Activated T-cell treated with anti-CD3 and anti-CD28 coated beads, Interleukin-2, amount 50 U/mL, for 72 hours (primary cell): ENCODE measurements around the gene NUP214. TPM values are rescaled to one million over a fixed set of nuclear protein-coding genes. Genes with fewer than 3 reads are reported as not detected.
"Not testable (repeated sequence)": the region's sequence is repeated elsewhere in the genome, so short reads cannot be mapped to it uniquely, and the experiment has no call there.

ENCODE experiments used
- ATAC-seq, 2 donors: fragments of 150-1000 bp; cut with Tn5 transposase; replicated peaks in 1 of 2; 2 replicates each; pipeline ENCODE4 v1.10.0; 2021; ENCODE audit warnings: moderate library complexity in 2 of 2, mild to moderate bottlenecking in 1 of 2
- DNase-seq, 2 donors: peaks; one replicate each; pipeline ENCODE4 v3.0.0; 2021 to 2022; ENCODE audit warnings: mixed read lengths in 1 of 2
- H3K27ac Mint-ChIP-seq: one replicate; pipeline ENCODE4 v1.8.0; 2022; ENCODE audit warnings: mild to moderate bottlenecking, moderate library complexity, mixed read lengths
- H3K27me3 Mint-ChIP-seq: one replicate; pipeline ENCODE4 v1.8.0; 2022; ENCODE audit warnings: low read depth, mixed read lengths
- H3K36me3 Mint-ChIP-seq, 2 donors: one replicate each; pipeline ENCODE4 v1.8.0; 2022; ENCODE audit warnings: mixed read lengths in 2 of 2, mild to moderate bottlenecking in 1 of 2; ENCODE audit not compliant: insufficient read depth in 2 of 2
- H3K4me1 Mint-ChIP-seq: one replicate; pipeline ENCODE4 v1.8.0; 2022; ENCODE audit warnings: low read depth, mixed read lengths
- H3K4me3 Mint-ChIP-seq, 2 donors: one replicate each; pipeline ENCODE4 v1.8.0; 2022; ENCODE audit warnings: mild to moderate bottlenecking in 2 of 2, mixed read lengths in 2 of 2, moderate library complexity in 2 of 2
- H3K9me3 Mint-ChIP-seq, 2 donors: one replicate each; pipeline ENCODE4 v1.8.0; 2022; ENCODE audit warnings: mixed read lengths in 2 of 2
- total RNA-seq, 2 donors: library from RNA; stranded (reverse); gene quantifications; one replicate each; pipeline ENCODE4 v1.2.3, GENCODE V29; 2022

The NUP214 gene
- total RNA-seq, 2 donors from 2014 or later: 67.6 to 78.5 TPM

- DNase-seq: no peak
- no peaks in the 10 kb centered on the region for H3K9me3 Mint-ChIP-seq
- H3K4me3 Mint-ChIP-seq: no peak overlapping the region
- peak in 1 of 2 donors; percentile 30 for ATAC-seq
- peaks cover 0 to 18% of the 10 kb centered on the region in 2 donors for H3K36me3 Mint-ChIP-seq
- no peaks in the 10 kb centered on the region for H3K4me1 Mint-ChIP-seq
- no peak overlapping the region for H3K27ac Mint-ChIP-seq
- H3K27me3 Mint-ChIP-seq: no peaks in the 10 kb centered on the region
Observed at GRCh38 chr9:131187957-131188356, 62.6 kb downstream of the NUP214 start.

- Mint-ChIP-seq H3K4me3 (no peak overlapping the region), H3K27me3 (no peaks in the 10 kb centered on the region), H3K27ac (no peak overlapping the region), H3K4me1 (no peaks in the 10 kb centered on the region), H3K9me3 (no peaks in the 10 kb centered on the region), H3K36me3 (peaks cover 0 to 18% of the 10 kb centered on the region in 2 donors)
- ATAC-seq (no peak), DNase-seq (no peak)
Observed at GRCh38 chr9:131188976-131189375, 63.6 kb downstream of the NUP214 start.

GRCh38 chr9:131190191-131190590, 64.8 kb downstream of the NUP214 start:
- no peaks in the 10 kb centered on the region for H3K4me1 Mint-ChIP-seq
- no peaks in the 10 kb centered on the region for H3K9me3 Mint-ChIP-seq
- no peaks in the 10 kb centered on the region for H3K27me3 Mint-ChIP-seq
- H3K36me3 Mint-ChIP-seq: peaks cover 1 to 18% of the 10 kb centered on the region in 2 donors
- ATAC-seq (no peak), DNase-seq (no peak)
- H3K27ac Mint-ChIP-seq: no peak overlapping the region
- no peak overlapping the region for H3K4me3 Mint-ChIP-seq

GRCh38 chr9:131191032-131191431, 65.6 kb downstream of the NUP214 start:
- not testable (repeated sequence) for H3K27me3 Mint-ChIP-seq, H3K27ac Mint-ChIP-seq, H3K4me3 Mint-ChIP-seq, ATAC-seq, DNase-seq, H3K9me3 Mint-ChIP-seq, H3K4me1 Mint-ChIP-seq
- H3K36me3 Mint-ChIP-seq: peaks cover 1 to 18% of the 10 kb centered on the region in 2 donors

- H3K4me3 Mint-ChIP-seq: no peak overlapping the region
- H3K9me3 Mint-ChIP-seq: no peaks in the 10 kb centered on the region
- no peak overlapping the region for H3K27ac Mint-ChIP-seq
- DNase-seq: no peak
- H3K27me3 Mint-ChIP-seq: no peaks in the 10 kb centered on the region
- no peaks in the 10 kb centered on the region for H3K4me1 Mint-ChIP-seq
- ATAC-seq: no peak
- H3K36me3 Mint-ChIP-seq: peaks cover 1 to 19% of the 10 kb centered on the region in 2 donors
Observed at GRCh38 chr9:131191857-131192256, 66.5 kb downstream of the NUP214 start.

- H3K4me1 Mint-ChIP-seq: no peaks in the 10 kb centered on the region
- H3K27me3 Mint-ChIP-seq: no peaks in the 10 kb centered on the region
- H3K4me3 Mint-ChIP-seq: no peak overlapping the region
- H3K36me3 Mint-ChIP-seq: peaks cover 3 to 28% of the 10 kb centered on the region in 2 donors
- no peaks in the 10 kb centered on the region for H3K9me3 Mint-ChIP-seq
- no peak for DNase-seq
- ATAC-seq: no peak
- H3K27ac Mint-ChIP-seq: no peak overlapping the region
Observed at GRCh38 chr9:131193051-131193450, 67.7 kb downstream of the NUP214 start.

- no peak for DNase-seq
- Mint-ChIP-seq H3K4me1 (no peaks in the 10 kb centered on the region), H3K27me3 (no peaks in the 10 kb centered on the region), H3K9me3 (no peaks in the 10 kb centered on the region), H3K36me3 (peaks cover 3 to 30% of the 10 kb centered on the region in 2 donors), H3K4me3 (no peak overlapping the region), H3K27ac (no peak overlapping the region)
- ATAC-seq: no peak
Observed at GRCh38 chr9:131194762-131195161, 69.4 kb downstream of the NUP214 start.

GRCh38 chr9:131197160-131197911, 72.0 kb downstream of the NUP214 start:
- no peak overlapping the region for H3K27ac Mint-ChIP-seq
- H3K27me3 Mint-ChIP-seq: no peaks in the 10 kb centered on the region
- peaks cover 7 to 28% of the 10 kb centered on the region in 2 donors for H3K36me3 Mint-ChIP-seq
- H3K9me3 Mint-ChIP-seq: no peaks in the 10 kb centered on the region
- ATAC-seq: no peak
- no peak for DNase-seq
- no peaks in the 10 kb centered on the region for H3K4me1 Mint-ChIP-seq
- H3K4me3 Mint-ChIP-seq: no peak overlapping the region

- peaks cover 7 to 28% of the 10 kb centered on the region in 2 donors for H3K36me3 Mint-ChIP-seq
- no peak overlapping the region for H3K27ac Mint-ChIP-seq
- H3K9me3 Mint-ChIP-seq: no peaks in the 10 kb centered on the region
- no peak for DNase-seq
- H3K4me3 Mint-ChIP-seq: no peak overlapping the region
- no peak for ATAC-seq
- no peaks in the 10 kb centered on the region for H3K27me3 Mint-ChIP-seq
- no peaks in the 10 kb centered on the region for H3K4me1 Mint-ChIP-seq
Observed at GRCh38 chr9:131198041-131198715, 72.8 kb downstream of the NUP214 start.

GRCh38 chr9:131201856-131202255, 76.5 kb downstream of the NUP214 start:
- H3K9me3 Mint-ChIP-seq: no peaks in the 10 kb centered on the region
- ATAC-seq (no peak), DNase-seq (no peak)
- peaks cover 6 to 26% of the 10 kb centered on the region in 2 donors for H3K36me3 Mint-ChIP-seq
- H3K27ac Mint-ChIP-seq: no peak overlapping the region
- H3K4me1 Mint-ChIP-seq: no peaks in the 10 kb centered on the region
- no peak overlapping the region for H3K4me3 Mint-ChIP-seq
- no peaks in the 10 kb centered on the region for H3K27me3 Mint-ChIP-seq

- H3K9me3 Mint-ChIP-seq: no peaks in the 10 kb centered on the region
- no peak overlapping the region for H3K4me3 Mint-ChIP-seq
- H3K27me3 Mint-ChIP-seq: no peaks in the 10 kb centered on the region
- peaks cover 5 to 24% of the 10 kb centered on the region in 2 donors for H3K36me3 Mint-ChIP-seq
- DNase-seq (peak in 1 of 2 donors; percentile 7), ATAC-seq (peak in 1 of 2 donors; percentile 42)
- H3K27ac Mint-ChIP-seq: no peak overlapping the region
- no peaks in the 10 kb centered on the region for H3K4me1 Mint-ChIP-seq
Observed at GRCh38 chr9:131203431-131204218, 78.2 kb downstream of the NUP214 start.

- H3K27me3 Mint-ChIP-seq: no peaks in the 10 kb centered on the region
- no peaks in the 10 kb centered on the region for H3K4me1 Mint-ChIP-seq
- H3K27ac Mint-ChIP-seq: peak overlapping the region; percentile 35
- no peak for ATAC-seq
- peaks cover 5 to 21% of the 10 kb centered on the region in 2 donors for H3K36me3 Mint-ChIP-seq
- no peaks in the 10 kb centered on the region for H3K9me3 Mint-ChIP-seq
- no peak for DNase-seq
- H3K4me3 Mint-ChIP-seq: no peak overlapping the region
Observed at GRCh38 chr9:131204285-131204684, 78.9 kb downstream of the NUP214 start.

GRCh38 chr9:131206495-131206894, 81.1 kb downstream of the NUP214 start:
- Mint-ChIP-seq H3K9me3 (peaks cover under 1 to 3% of the 10 kb centered on the region in 2 donors), H3K27ac (no peak overlapping the region), H3K4me1 (no peaks in the 10 kb centered on the region), H3K27me3 (no peaks in the 10 kb centered on the region), H3K4me3 (no peak overlapping the region), H3K36me3 (peaks cover 13 to 34% of the 10 kb centered on the region in 2 donors)
- no peak for DNase-seq
- ATAC-seq: no peak
